Adipocyte (in vitro differentiated cells): ENCODE measurements around the gene PLD1.
A peak's percentile ranks its signal among the peaks of the same experiment; 100 is the strongest.

Source experiments
- DNase-seq: peaks from one replicate; pipeline ENCODE4 v3.0.0-alpha.2; 2015; ENCODE audit warnings: low read depth
- H3K27me3 ChIP-seq: replicated peaks from 2 replicates; pipeline ENCODE4 v1.7.0; 2013; ENCODE audit warnings: mild to moderate bottlenecking, low read length, moderate library complexity; ENCODE audit not compliant: control insufficient read depth, insufficient read depth
- H3K36me3 ChIP-seq: 2 replicates; pipeline ENCODE4 v1.7.0; 2013; ENCODE audit warnings: low read length, mild to moderate bottlenecking, moderate library complexity; ENCODE audit not compliant: control insufficient read depth, insufficient read depth, severe bottlenecking
- H3K4me1 ChIP-seq: 2 replicates; pipeline ENCODE4 v1.7.0; 2013; ENCODE audit warnings: mild to moderate bottlenecking, low read length, moderate library complexity; ENCODE audit not compliant: control insufficient read depth, insufficient read depth
- H3K4me3 ChIP-seq: 2 replicates; pipeline ENCODE4 v1.7.0; 2013; ENCODE audit warnings: mild to moderate bottlenecking, low read length, moderate library complexity
- H3K9ac ChIP-seq: 2 replicates; pipeline ENCODE4 v1.7.0; 2013; ENCODE audit warnings: mild to moderate bottlenecking, low read length, moderate library complexity
- H3K9me3 ChIP-seq: 2 replicates; pipeline ENCODE4 v1.7.0; 2013; ENCODE audit warnings: mild to moderate bottlenecking, low read length, moderate library complexity; ENCODE audit not compliant: control insufficient read depth

The PLD1 gene

GRCh38 chr3:171591070-171591469, 219.2 kb downstream of the PLD1 start:
- peaks cover 5% of the 10 kb centered on the region for H3K9me3 ChIP-seq
- DNase-seq, result no peak
- no peaks in the 10 kb centered on the region for H3K36me3 ChIP-seq
- no peaks in the 10 kb centered on the region for H3K27me3 ChIP-seq
- H3K4me3 ChIP-seq, result no peak overlapping the region
- no peaks in the 10 kb centered on the region for H3K4me1 ChIP-seq
- H3K9ac ChIP-seq, result no peak overlapping the region

- Histone ChIP-seq H3K9me3 (peaks cover 5% of the 10 kb centered on the region), H3K36me3 (no peaks in the 10 kb centered on the region), H3K27me3 (no peaks in the 10 kb centered on the region), H3K9ac (no peak overlapping the region), H3K4me1 (no peaks in the 10 kb centered on the region), H3K4me3 (no peak overlapping the region)
- DNase-seq, result no peak
These were observed 224.0 kb downstream of the PLD1 start for GRCh38 chr3:171586274-171586673.

GRCh38 chr3:171585039-171585438, 225.2 kb downstream of the PLD1 start:
- H3K36me3 ChIP-seq, result no peaks in the 10 kb centered on the region
- H3K4me3 ChIP-seq, result no peak overlapping the region
- no peak for DNase-seq
- H3K9me3 ChIP-seq, result peaks cover 5% of the 10 kb centered on the region
- H3K27me3 ChIP-seq, result no peaks in the 10 kb centered on the region
- H3K4me1 ChIP-seq, result no peaks in the 10 kb centered on the region
- no peak overlapping the region for H3K9ac ChIP-seq

GRCh38 chr3:171584100-171584499, 226.2 kb downstream of the PLD1 start:
- H3K9ac ChIP-seq, result no peak overlapping the region
- DNase-seq, result no peak

GRCh38 chr3:171574556-171575240, 235.6 kb downstream of the PLD1 start:
- Histone ChIP-seq H3K9ac (no peak overlapping the region), H3K27me3 (no peaks in the 10 kb centered on the region), H3K9me3 (no peaks in the 10 kb centered on the region), H3K36me3 (no peaks in the 10 kb centered on the region), H3K4me1 (peaks cover 10% of the 10 kb centered on the region), H3K4me3 (peak overlapping the region; percentile 44)
- peak; percentile 15 for DNase-seq

More at GRCh38 chr3:171584100-171584499, 226.2 kb downstream of the PLD1 start:
- Histone ChIP-seq H3K4me1 (no peaks in the 10 kb centered on the region), H3K27me3 (no peaks in the 10 kb centered on the region), H3K4me3 (no peak overlapping the region), H3K36me3 (no peaks in the 10 kb centered on the region), H3K9me3 (peaks cover 5% of the 10 kb centered on the region)

GRCh38 chr3:171569571-171570132, 240.6 kb downstream of the PLD1 start:
- Histone ChIP-seq H3K9ac (no peak overlapping the region), H3K36me3 (no peaks in the 10 kb centered on the region), H3K9me3 (no peaks in the 10 kb centered on the region), H3K4me3 (no peak overlapping the region), H3K4me1 (peaks cover 22% of the 10 kb centered on the region), H3K27me3 (no peaks in the 10 kb centered on the region)
- no peak for DNase-seq

- Histone ChIP-seq H3K36me3 (no peaks in the 10 kb centered on the region), H3K27me3 (no peaks in the 10 kb centered on the region), H3K4me3 (no peak overlapping the region), H3K9ac (no peak overlapping the region), H3K9me3 (no peaks in the 10 kb centered on the region), H3K4me1 (peaks cover 19% of the 10 kb centered on the region)
- no peak for DNase-seq
These were observed 241.5 kb downstream of the PLD1 start for GRCh38 chr3:171568766-171569165.

GRCh38 chr3:171566803-171567422, 243.4 kb downstream of the PLD1 start:
- peak; percentile 77 for DNase-seq

GRCh38 chr3:171565481-171566058, 244.7 kb downstream of the PLD1 start:
- Histone ChIP-seq H3K9me3 (no peaks in the 10 kb centered on the region), H3K36me3 (no peaks in the 10 kb centered on the region)
- peak; percentile 60 for DNase-seq

More at GRCh38 chr3:171566803-171567422, 243.4 kb downstream of the PLD1 start:
- no peak overlapping the region for H3K4me3 ChIP-seq
- H3K9me3 ChIP-seq, result no peaks in the 10 kb centered on the region
- peaks cover 19% of the 10 kb centered on the region for H3K4me1 ChIP-seq
- H3K36me3 ChIP-seq, result no peaks in the 10 kb centered on the region
- no peak overlapping the region for H3K9ac ChIP-seq
- no peaks in the 10 kb centered on the region for H3K27me3 ChIP-seq

GRCh38 chr3:171564748-171565480, 245.4 kb downstream of the PLD1 start:
- DNase-seq, result no peak
- Histone ChIP-seq H3K4me1 (peaks cover 19% of the 10 kb centered on the region), H3K4me3 (no peak overlapping the region), H3K27me3 (no peaks in the 10 kb centered on the region), H3K9ac (no peak overlapping the region), H3K9me3 (no peaks in the 10 kb centered on the region), H3K36me3 (no peaks in the 10 kb centered on the region)

More at GRCh38 chr3:171565481-171566058, 244.7 kb downstream of the PLD1 start:
- H3K27me3 ChIP-seq, result no peaks in the 10 kb centered on the region
- peaks cover 19% of the 10 kb centered on the region for H3K4me1 ChIP-seq
- H3K4me3 ChIP-seq, result no peak overlapping the region
- H3K9ac ChIP-seq, result no peak overlapping the region

- Histone ChIP-seq H3K4me1 (peaks cover 19% of the 10 kb centered on the region), H3K9ac (no peak overlapping the region), H3K27me3 (no peaks in the 10 kb centered on the region), H3K36me3 (no peaks in the 10 kb centered on the region), H3K4me3 (no peak overlapping the region), H3K9me3 (no peaks in the 10 kb centered on the region)
- no peak for DNase-seq
These were observed 247.0 kb downstream of the PLD1 start for GRCh38 chr3:171563298-171563697.
